ENCODE results near the gene APOL5.

- TF ChIP-seq POLR2A (IDR thresholded peaks at IDR 0.05; ENCODE audit: low read depth, low read length) (no peak), TAF1 (IDR thresholded peaks at IDR 0.05; ENCODE audit: borderline replicate concordance, low read depth, low read length) (no peak), POLR2AphosphoS5 (IDR thresholded peaks at IDR 0.05; ENCODE audit: low read depth, low read length) (no peak)
These were observed 57.7 kb downstream of the APOL5 start for GRCh38 chr22:35775339-35775738.
